ENCODE data around the gene SLC29A1.
A peak's percentile ranks its signal among the peaks of the same experiment; 100 is the strongest.

SLC29A1 gene

DNA sequence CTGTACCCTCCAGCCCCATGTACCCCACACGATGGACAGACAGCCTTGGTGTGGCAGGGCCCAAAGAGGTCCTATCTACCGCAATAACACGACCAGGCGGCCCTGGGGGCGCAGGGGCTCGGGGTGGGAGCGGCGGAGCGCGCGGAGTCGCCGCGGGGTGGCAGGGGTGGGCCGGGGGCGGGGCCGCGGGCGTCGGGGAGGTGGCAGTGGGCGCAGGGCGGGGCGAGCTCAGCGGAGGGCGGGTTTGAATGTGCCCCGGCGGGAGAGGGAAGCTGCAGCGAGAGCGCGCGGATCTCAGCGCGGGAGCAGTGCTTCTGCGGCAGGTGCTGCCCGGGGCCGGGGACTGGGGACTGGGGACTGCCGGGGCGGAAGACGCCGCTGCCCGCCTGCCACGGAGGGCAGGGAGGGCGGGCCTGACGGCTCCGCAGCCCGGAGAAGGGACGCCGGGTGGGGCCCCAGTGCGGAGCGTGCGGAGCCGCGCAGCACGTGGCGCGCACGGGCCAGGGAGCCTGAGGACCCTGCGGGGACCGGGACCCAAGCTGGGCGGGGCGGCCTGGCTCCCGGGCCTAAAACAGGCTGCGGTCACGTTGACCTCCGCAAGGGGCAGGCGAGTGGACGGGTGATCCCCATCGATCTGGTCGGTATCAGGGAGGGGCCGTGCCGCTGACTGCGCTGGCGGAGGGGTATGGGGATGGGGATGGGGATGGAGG is at the start of gene SLC29A1:
Gene SLC29A1 (plus strand): TSS at position 277 of the 710 bp plus-strand sequence. CDS start 3,719 bp downstream, outside the sequence.
- Histone ChIP-seq H4K20me1 (ENCODE audit: insufficient read depth) (peaks cover 8% of the 10 kb centered on the region; the same call in 1 of the 2 replicates), H3K27me3 (ENCODE audit: insufficient read depth, low read depth) (no peaks in the 10 kb centered on the region), H3K4me3 (IDR thresholded peaks at IDR 0.05; ENCODE audit: insufficient read depth, low read depth, low read length) (no peak within 1 kb of the TSS), H3K27ac (peak within 1 kb of the TSS; percentile 52), H3K4me2 (peak within 1 kb of the TSS; percentile 97), H2AFZ (ENCODE audit: low read depth) (peak within 1 kb of the TSS; percentile 64), H3K9ac (peak within 1 kb of the TSS; percentile 74), H3K36me3 (ENCODE audit: insufficient read depth) (no peaks in the 10 kb centered on the region), H3K79me2 (ENCODE audit: insufficient read depth, low read depth) (peaks cover 46% of the 10 kb centered on the region), H3K4me1 (ENCODE audit: low read depth, poor library complexity, severe bottlenecking) (peaks cover 60% of the 10 kb centered on the region)
- TF ChIP-seq, protein P1, sequence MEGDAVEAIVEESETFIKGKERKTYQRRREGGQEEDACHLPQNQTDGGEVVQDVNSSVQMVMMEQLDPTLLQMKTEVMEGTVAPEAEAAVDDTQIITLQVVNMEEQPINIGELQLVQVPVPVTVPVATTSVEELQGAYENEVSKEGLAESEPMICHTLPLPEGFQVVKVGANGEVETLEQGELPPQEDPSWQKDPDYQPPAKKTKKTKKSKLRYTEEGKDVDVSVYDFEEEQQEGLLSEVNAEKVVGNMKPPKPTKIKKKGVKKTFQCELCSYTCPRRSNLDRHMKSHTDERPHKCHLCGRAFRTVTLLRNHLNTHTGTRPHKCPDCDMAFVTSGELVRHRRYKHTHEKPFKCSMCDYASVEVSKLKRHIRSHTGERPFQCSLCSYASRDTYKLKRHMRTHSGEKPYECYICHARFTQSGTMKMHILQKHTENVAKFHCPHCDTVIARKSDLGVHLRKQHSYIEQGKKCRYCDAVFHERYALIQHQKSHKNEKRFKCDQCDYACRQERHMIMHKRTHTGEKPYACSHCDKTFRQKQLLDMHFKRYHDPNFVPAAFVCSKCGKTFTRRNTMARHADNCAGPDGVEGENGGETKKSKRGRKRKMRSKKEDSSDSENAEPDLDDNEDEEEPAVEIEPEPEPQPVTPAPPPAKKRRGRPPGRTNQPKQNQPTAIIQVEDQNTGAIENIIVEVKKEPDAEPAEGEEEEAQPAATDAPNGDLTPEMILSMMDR (conservative IDR thresholded peaks at IDR 0.05; ENCODE audit: low read depth, low read length) = no peak

- no peak overlapping the region for H3K4me3 ChIP-seq (IDR thresholded peaks at IDR 0.05; ENCODE audit: insufficient read depth, low read depth, low read length)
- TF ChIP-seq, protein P1 (conservative IDR thresholded peaks at IDR 0.05; ENCODE audit: low read depth, low read length) = no peak
Measured at GRCh38 chr6:44176130-44176761, 47.1 kb upstream of the SLC29A1 start.

DNA sequence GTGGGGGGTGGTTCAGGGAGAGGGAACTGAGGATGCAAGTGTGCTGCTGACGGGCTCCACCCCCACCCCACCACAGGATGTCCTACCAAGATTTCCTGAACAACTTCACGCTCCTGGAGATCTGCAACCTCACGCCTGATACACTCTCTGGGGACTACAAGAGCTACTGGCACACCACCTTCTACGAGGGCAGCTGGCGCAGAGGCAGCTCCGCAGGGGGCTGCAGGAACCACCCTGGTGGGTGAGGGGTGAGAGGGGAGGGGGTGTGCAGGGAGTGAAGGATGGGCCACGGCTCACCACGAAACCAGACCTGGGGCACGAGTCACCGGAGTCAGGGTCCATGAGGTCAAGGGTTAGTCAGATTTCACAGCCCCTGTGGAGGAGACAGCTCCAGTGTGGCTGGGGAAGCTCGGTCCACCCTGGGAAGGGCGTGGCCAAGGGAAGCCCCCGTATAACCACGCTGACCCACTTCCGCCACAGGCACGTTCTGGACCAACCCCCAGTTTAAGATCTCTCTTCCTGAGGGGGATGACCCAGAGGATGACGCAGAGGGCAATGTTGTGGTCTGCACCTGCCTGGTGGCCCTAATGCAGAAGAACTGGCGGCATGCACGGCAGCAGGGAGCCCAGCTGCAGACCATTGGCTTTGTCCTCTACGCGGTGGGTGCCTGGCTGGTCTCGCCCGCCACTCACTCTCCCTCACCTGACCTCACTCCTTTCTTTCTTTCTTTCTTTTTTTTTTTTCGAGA is 46.5 kb upstream of the SLC29A1 start:
- Histone ChIP-seq H3K4me1 (ENCODE audit: low read depth, poor library complexity, severe bottlenecking) (peaks cover 8% of the 10 kb centered on the region), H3K36me3 (ENCODE audit: insufficient read depth) (no peaks in the 10 kb centered on the region), H3K9ac (no peak overlapping the region), H2AFZ (ENCODE audit: low read depth) (no peak overlapping the region), H3K4me2 (no peak overlapping the region), H4K20me1 (ENCODE audit: insufficient read depth) (no peaks in the 10 kb centered on the region), H3K27ac (no peak overlapping the region), H3K79me2 (ENCODE audit: insufficient read depth, low read depth) (no peaks in the 10 kb centered on the region), H3K4me3 (IDR thresholded peaks at IDR 0.05; ENCODE audit: insufficient read depth, low read depth, low read length) (no peak overlapping the region), H3K27me3 (ENCODE audit: insufficient read depth, low read depth) (no peaks in the 10 kb centered on the region)
- TF ChIP-seq, protein P1 (conservative IDR thresholded peaks at IDR 0.05; ENCODE audit: low read depth, low read length) = no peak

More at GRCh38 chr6:44176130-44176761, 47.1 kb upstream of the SLC29A1 start:
- no peaks in the 10 kb centered on the region for H3K27me3 ChIP-seq (ENCODE audit: insufficient read depth, low read depth)
- H3K4me1 ChIP-seq (ENCODE audit: low read depth, poor library complexity, severe bottlenecking) = peaks cover 8% of the 10 kb centered on the region
- no peak overlapping the region for H3K4me2 ChIP-seq
- H3K36me3 ChIP-seq (ENCODE audit: insufficient read depth) = no peaks in the 10 kb centered on the region
- H3K79me2 ChIP-seq (ENCODE audit: insufficient read depth, low read depth) = no peaks in the 10 kb centered on the region
- H3K27ac ChIP-seq = no peak overlapping the region
- no peak overlapping the region for H2AFZ ChIP-seq (ENCODE audit: low read depth)
- H3K9ac ChIP-seq = no peak overlapping the region
- H4K20me1 ChIP-seq (ENCODE audit: insufficient read depth) = no peaks in the 10 kb centered on the region

- H3K27me3 ChIP-seq (ENCODE audit: insufficient read depth, low read depth) = no peaks in the 10 kb centered on the region
- no peak overlapping the region for H3K9ac ChIP-seq
- peaks cover 3% of the 10 kb centered on the region for H3K4me1 ChIP-seq (ENCODE audit: low read depth, poor library complexity, severe bottlenecking)
- no peaks in the 10 kb centered on the region for H4K20me1 ChIP-seq (ENCODE audit: insufficient read depth)
- no peak overlapping the region for H3K4me2 ChIP-seq
- no peak overlapping the region for H3K27ac ChIP-seq
- no peaks in the 10 kb centered on the region for H3K79me2 ChIP-seq (ENCODE audit: insufficient read depth, low read depth)
- H3K4me3 ChIP-seq (IDR thresholded peaks at IDR 0.05; ENCODE audit: insufficient read depth, low read depth, low read length) = no peak overlapping the region
- no peaks in the 10 kb centered on the region for H3K36me3 ChIP-seq (ENCODE audit: insufficient read depth)
- TF ChIP-seq, protein P1 (conservative IDR thresholded peaks at IDR 0.05; ENCODE audit: low read depth, low read length) = no peak
- no peak overlapping the region for H2AFZ ChIP-seq (ENCODE audit: low read depth)
Measured at GRCh38 chr6:44177691-44178423, 45.5 kb upstream of the SLC29A1 start.

All from KMS-11 (cell line).